ENCODE data around the gene ETV4. TPM values are rescaled to one million over a fixed set of nuclear protein-coding genes. Genes with fewer than 3 reads are reported as not detected.

The ETV4 gene
- total and polyA plus RNA-seq, 2 of the 13 experiments (the other 11 are each of a cell fraction or from before 2014, with no cell fraction given) = 128 to 330 TPM

DNA sequence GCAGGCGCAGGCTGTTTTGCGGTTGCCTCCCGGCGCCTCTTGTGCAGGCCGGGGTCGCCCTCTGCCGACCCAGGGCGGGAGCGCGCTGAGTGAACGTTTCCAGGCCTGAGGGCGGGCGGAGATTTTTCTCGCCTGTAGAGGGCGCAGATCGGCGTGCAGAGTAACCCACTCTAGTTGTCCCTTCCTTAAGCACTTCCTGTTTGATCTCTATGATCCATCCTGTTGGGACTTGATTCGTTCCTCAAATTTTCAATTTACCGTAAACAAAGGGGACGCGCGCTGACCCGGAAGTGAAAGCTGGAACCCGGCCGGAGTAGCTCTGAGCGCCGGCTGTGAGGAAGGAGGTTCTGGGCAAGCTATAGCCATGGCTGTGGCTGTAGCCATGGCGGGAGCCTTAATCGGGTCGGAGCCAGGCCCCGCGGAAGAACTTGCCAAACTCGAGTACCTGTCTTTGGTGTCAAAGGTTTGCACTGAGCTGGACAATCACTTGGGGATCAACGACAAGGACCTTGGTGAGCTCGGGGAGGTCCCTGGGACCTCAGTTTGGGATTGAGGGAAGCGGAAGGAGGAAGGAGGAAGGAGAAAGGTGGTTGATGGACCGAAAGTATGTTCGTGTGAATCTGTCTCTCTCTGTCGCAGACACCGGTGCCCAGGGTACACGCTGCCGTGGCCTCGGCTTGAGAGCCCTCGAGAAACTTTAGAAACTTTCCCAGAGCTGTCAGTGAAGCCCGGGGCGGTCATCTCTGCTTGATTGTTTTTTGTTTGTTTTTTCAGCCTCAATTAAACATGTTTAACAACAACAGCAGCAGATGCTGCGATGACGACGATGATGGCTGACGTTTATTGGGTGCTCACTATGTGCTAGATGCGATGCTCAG lies 62.2 kb downstream of the ETV4 start, which contains the start of gene DHX8 (continued):
- TF ChIP-seq LCORL (IDR thresholded peaks at IDR 0.05) (no peak), LCORL (CRISPR knock-in tag; IDR thresholded peaks at IDR 0.05) (peak; percentile 96), ZNF274 (CRISPR knock-in tag; IDR thresholded peaks at IDR 0.05) (peak; percentile 94), ZBTB7A (CRISPR knock-in tag; IDR thresholded peaks at IDR 0.05) (0 out of 2 replicates have a peak, but pooled peaks have one; percentile 13), ZNF670 (CRISPR knock-in tag; IDR thresholded peaks at IDR 0.05; ENCODE audit: borderline replicate concordance) (peak; percentile 76; the same call in 1 of the 2 replicates), ZNF44 (CRISPR knock-in tag; IDR thresholded peaks at IDR 0.05) (peak; percentile 84; the same call in 1 of the 2 replicates), KAT2B (IDR thresholded peaks at IDR 0.05; ENCODE audit: borderline replicate concordance, low read depth, low read length) (no peak), ZNF564 (CRISPR knock-in tag; IDR thresholded peaks at IDR 0.05) (no peak), PHF21A (CRISPR knock-in tag; IDR thresholded peaks at IDR 0.05) (peak; percentile 93), SAP130 (CRISPR knock-in tag; IDR thresholded peaks at IDR 0.05; ENCODE audit: low read depth) (peak; percentile 99), POGZ (CRISPR knock-in tag; IDR thresholded peaks at IDR 0.05) (peak; percentile 96), ZNF580 (CRISPR knock-in tag; IDR thresholded peaks at IDR 0.05; ENCODE audit: borderline replicate concordance, low read depth) (peak; percentile 98), ZKSCAN5 (CRISPR knock-in tag; IDR thresholded peaks at IDR 0.05) (0 out of 2 replicates have a peak, but pooled peaks have one; percentile 56), NFIB (CRISPR knock-in tag; IDR thresholded peaks at IDR 0.05; ENCODE audit: borderline replicate concordance) (no peak), ZNF777 (CRISPR knock-in tag; IDR thresholded peaks at IDR 0.05) (peak; percentile 76), ZNF224 (CRISPR knock-in tag; IDR thresholded peaks at IDR 0.05) (peak; percentile 93; the same call in 1 of the 2 replicates), ZFP41 (CRISPR knock-in tag; IDR thresholded peaks at IDR 0.05; ENCODE audit: borderline replicate concordance) (no peak), ZNF879 (CRISPR knock-in tag; IDR thresholded peaks at IDR 0.05) (peak; percentile 91), ZFY (CRISPR knock-in tag; IDR thresholded peaks at IDR 0.05) (peak; percentile 84), GATAD1 (CRISPR knock-in tag; IDR thresholded peaks at IDR 0.05) (peak; percentile 97), ZNF75D (CRISPR knock-in tag; IDR thresholded peaks at IDR 0.05; ENCODE audit: borderline replicate concordance) (no peak), ZNF552 (CRISPR knock-in tag; IDR thresholded peaks at IDR 0.05; ENCODE audit: borderline replicate concordance) (no peak; the same call in 1 of the 2 replicates), KDM3A (CRISPR knock-in tag; IDR thresholded peaks at IDR 0.05; ENCODE audit: low read depth) (peak; percentile 100), DMAP1 (CRISPR knock-in tag; IDR thresholded peaks at IDR 0.05) (peak; percentile 63; the same call in 1 of the 2 replicates), AKAP8 (CRISPR knock-in tag; IDR thresholded peaks at IDR 0.05) (no peak), AGO2 (optimal IDR thresholded peaks at IDR 0.05; ENCODE audit: low read depth, low read length) (no peak), IKZF5 (CRISPR knock-in tag; IDR thresholded peaks at IDR 0.05) (peak; percentile 99), ZNF496 (CRISPR knock-in tag; IDR thresholded peaks at IDR 0.05; ENCODE audit: insufficient replicate concordance) (no peak)
- TF ChIP-seq, protein P1, sequence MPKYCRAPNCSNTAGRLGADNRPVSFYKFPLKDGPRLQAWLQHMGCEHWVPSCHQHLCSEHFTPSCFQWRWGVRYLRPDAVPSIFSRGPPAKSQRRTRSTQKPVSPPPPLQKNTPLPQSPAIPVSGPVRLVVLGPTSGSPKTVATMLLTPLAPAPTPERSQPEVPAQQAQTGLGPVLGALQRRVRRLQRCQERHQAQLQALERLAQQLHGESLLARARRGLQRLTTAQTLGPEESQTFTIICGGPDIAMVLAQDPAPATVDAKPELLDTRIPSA (CRISPR knock-in tag; IDR thresholded peaks at IDR 0.05; ENCODE audit: borderline replicate concordance) = peak; percentile 39; the same call in 1 of the 2 replicates
- TF ChIP-seq, protein P2, sequence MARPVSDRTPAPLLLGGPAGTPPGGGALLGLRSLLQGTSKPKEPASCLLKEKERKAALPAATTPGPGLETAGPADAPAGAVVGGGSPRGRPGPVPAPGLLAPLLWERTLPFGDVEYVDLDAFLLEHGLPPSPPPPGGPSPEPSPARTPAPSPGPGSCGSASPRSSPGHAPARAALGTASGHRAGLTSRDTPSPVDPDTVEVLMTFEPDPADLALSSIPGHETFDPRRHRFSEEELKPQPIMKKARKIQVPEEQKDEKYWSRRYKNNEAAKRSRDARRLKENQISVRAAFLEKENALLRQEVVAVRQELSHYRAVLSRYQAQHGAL (CRISPR knock-in tag; IDR thresholded peaks at IDR 0.05; ENCODE audit: not compliant biosample characterization) = peak; percentile 91
